ENCODE data around the gene NHERF1. TPM values are rescaled to one million over a fixed set of nuclear protein-coding genes. Genes with fewer than 3 reads are reported as not detected.

Gene NHERF1
- total RNA-seq, 1 experiment from 2014 or later, result 90.8 TPM

DNA sequence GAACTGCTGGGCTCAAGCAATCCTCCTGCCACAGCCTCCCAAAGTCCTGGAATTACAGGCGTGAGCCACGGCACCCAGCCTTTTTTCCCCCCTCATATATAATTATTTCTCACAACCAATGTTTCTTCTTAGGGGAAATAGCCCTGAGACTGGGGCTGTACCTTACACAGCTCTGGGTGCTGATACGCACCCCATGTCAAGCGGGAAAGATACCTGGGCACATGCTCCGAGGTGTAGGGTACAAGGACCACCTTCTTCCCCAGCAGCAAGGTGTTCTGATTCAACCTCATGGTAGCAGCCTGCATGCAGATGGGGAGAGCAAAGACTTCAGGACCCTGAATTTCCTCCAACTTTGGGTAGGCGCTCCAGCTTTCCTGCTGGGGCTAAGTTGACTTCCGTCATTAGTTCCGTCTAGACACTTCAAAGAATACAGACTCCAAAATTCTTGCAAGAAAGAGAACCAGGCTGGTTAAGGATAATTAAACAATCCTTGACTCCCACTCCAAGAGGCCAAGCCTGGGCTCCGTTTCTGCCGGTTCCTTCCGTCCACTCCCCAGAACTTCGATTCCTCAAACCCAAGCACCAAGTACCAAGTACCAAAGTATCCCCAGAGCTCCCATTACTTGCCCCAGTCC is 27.1 kb downstream of the NHERF1 start:
- ChIA-PET POLR2A (interaction anchor here (0.6 kb wide), 2 partner anchors 34 to 268 kb away, joined by 3 to 8 read pairs; no protein-coding TSS in a partner anchor), CTCF (interaction anchor here (0.6 to 1.5 kb wide), 5 partner anchors 11 to 118 kb away, joined by 3 to 9 read pairs (median 9); no protein-coding TSS in a partner anchor)
- Histone ChIP-seq H3K9me3 (ENCODE audit: control insufficient read depth, insufficient read depth, low read depth, low read length) (no peaks in the 10 kb centered on the region), H3K27me3 (ENCODE audit: control insufficient read depth, insufficient read depth, low read length) (no peaks in the 10 kb centered on the region), H3K27ac (ENCODE audit: low read length) (peak overlapping the region; percentile 90), H3K36me3 (ENCODE audit: control insufficient read depth, insufficient read depth, low read length) (peaks cover 9% of the 10 kb centered on the region; the same call in 1 of the 2 replicates), H3K4me3 (ENCODE audit: low read depth in 2 of 2, low read length in 2 of 2) (peak overlapping the region; percentile 81 to 99), H3K4me1 (ENCODE audit: control insufficient read depth, insufficient read depth, low read length) (peaks cover 17% of the 10 kb centered on the region)
- TSS peak; percentile 95 for BruUV-seq (replicated peaks)
- in situ Hi-C loops (cut with HindIII; ENCODE audit: low pct_unique_long_range_greater_than_20kb, low sequenced_read_pairs), result no loop called here
- intact Hi-C loops (cut with micrococcal nuclease; ENCODE audit: unreplicated experiment), result no loop called here
- TF ChIP-seq CTCF (IDR thresholded peaks at IDR 0.05) (no peak), POLR2AphosphoS5 (IDR thresholded peaks at IDR 0.05; ENCODE audit: low read depth, low read length) (no peak), SIN3A (IDR thresholded peaks at IDR 0.05; ENCODE audit: borderline replicate concordance, insufficient read depth, low read depth, low read length) (no peak)
- DNase-seq (ENCODE audit: low read depth, low spot score), result no peak
- no peak for ATAC-seq

DNA sequence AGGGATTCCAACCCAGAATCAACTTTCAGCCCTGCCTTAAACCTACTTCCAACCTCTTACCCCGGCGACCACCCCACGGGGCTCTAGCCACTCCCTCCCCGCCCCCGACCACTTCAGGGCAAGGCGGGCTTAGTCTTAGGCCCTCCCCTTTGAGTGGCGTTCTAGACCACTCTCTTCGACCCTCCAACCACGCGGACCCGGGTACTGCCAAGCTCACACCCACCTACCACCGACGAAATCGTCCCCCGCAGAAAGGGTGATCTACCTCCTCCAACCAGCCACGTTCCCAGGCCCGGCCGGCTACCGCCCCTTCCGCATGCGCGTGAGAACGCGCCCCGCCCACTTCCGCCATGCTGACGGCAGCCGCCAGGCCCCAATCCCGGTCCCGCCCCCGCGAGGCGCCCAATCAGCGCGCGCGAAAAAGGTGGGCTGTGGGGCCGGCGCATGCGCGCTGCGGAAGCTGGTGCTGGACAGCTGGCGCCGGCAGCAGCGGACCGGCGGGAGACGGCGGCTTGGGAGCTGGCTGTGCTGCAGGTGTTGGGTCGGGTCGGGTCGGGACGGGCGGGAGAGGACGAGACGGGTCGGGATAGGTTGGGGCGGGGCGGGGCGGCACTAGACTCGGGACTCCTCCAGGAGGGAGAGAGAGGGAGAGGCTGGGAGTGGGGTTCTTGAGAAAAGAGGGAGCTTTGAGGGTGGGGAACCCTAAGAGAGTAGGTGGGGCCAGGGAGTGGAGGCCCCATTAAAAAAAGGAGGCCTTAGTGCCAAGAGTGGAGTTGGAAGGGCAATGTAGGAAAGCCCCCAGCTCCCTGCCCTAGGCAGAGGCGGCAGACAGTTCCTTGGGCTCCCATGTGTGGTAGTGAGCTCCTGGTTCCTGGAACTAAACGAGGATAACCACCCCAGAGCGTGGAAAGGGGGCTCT is 27.9 kb downstream of the NHERF1 start, which contains the start of gene NAT9:
NAT9 (minus strand) TSS at position 302 of the 919 bp plus-strand sequence. CDS start 647 bp downstream, outside the sequence.
- peak; percentile 56 for DNase-seq (ENCODE audit: low read depth, low spot score)
- Histone ChIP-seq H3K4me3 (ENCODE audit: low read depth in 2 of 2, low read length in 2 of 2) (peak within 1 kb of the TSS; percentile 81 to 99), H3K4me1 (ENCODE audit: control insufficient read depth, insufficient read depth, low read length) (peaks cover 10% of the 10 kb centered on the region; the same call in 1 of the 2 replicates), H3K27ac (ENCODE audit: low read length) (peak within 1 kb of the TSS; percentile 90), H3K27me3 (ENCODE audit: control insufficient read depth, insufficient read depth, low read length) (no peaks in the 10 kb centered on the region), H3K9me3 (ENCODE audit: control insufficient read depth, insufficient read depth, low read depth, low read length) (no peaks in the 10 kb centered on the region), H3K36me3 (ENCODE audit: control insufficient read depth, insufficient read depth, low read length) (peaks cover 9% of the 10 kb centered on the region; the same call in 1 of the 2 replicates)
- ChIA-PET POLR2A (interaction anchor here (0.6 kb wide), 2 partner anchors 33 to 1790 kb away, joined by 3 to 11 read pairs; no protein-coding TSS in a partner anchor), CTCF (interaction anchor here (1.2 to 1.5 kb wide), 3 partner anchors 11 to 119 kb away, joined by 3 to 9 read pairs (median 9); no protein-coding TSS in a partner anchor)
- intact Hi-C loops (cut with micrococcal nuclease; ENCODE audit: unreplicated experiment), result no loop called here
- peak; percentile 97 for ATAC-seq
- in situ Hi-C loops (cut with HindIII; ENCODE audit: low pct_unique_long_range_greater_than_20kb, low sequenced_read_pairs), result no loop called here
- no TSS peak for BruUV-seq (replicated peaks)
- TF ChIP-seq POLR2AphosphoS5 (IDR thresholded peaks at IDR 0.05; ENCODE audit: low read depth, low read length) (peak; percentile 81), SIN3A (IDR thresholded peaks at IDR 0.05; ENCODE audit: borderline replicate concordance, insufficient read depth, low read depth, low read length) (no peak; the same call in 1 of the 2 replicates), CTCF (IDR thresholded peaks at IDR 0.05) (no peak), TCF7L2 (IDR thresholded peaks at IDR 0.05; ENCODE audit: low read depth, low read length) (no peak), REST (IDR thresholded peaks at IDR 0.05; ENCODE audit: insufficient read depth in 1 of 2, low read depth in 2 of 2, low read length in 1 of 2) (peak; percentile 62 to 85; a peak in 3 of 4 replicates)
